ENCODE results near the gene GLT8D1. TPM values are rescaled to one million over a fixed set of nuclear protein-coding genes. Genes with fewer than 3 reads are reported as not detected.
A peak's percentile ranks its signal among the peaks of the same experiment; 100 is the strongest.
"Not testable (repeated sequence)": the region's sequence is repeated elsewhere in the genome, so short reads cannot be mapped to it uniquely, and the experiment has no call there.

GLT8D1 gene, protein sequence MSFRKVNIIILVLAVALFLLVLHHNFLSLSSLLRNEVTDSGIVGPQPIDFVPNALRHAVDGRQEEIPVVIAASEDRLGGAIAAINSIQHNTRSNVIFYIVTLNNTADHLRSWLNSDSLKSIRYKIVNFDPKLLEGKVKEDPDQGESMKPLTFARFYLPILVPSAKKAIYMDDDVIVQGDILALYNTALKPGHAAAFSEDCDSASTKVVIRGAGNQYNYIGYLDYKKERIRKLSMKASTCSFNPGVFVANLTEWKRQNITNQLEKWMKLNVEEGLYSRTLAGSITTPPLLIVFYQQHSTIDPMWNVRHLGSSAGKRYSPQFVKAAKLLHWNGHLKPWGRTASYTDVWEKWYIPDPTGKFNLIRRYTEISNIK
- 48.0 TPM for polyA plus RNA-seq (2012; ENCODE audit: missing spikeins)

DNA sequence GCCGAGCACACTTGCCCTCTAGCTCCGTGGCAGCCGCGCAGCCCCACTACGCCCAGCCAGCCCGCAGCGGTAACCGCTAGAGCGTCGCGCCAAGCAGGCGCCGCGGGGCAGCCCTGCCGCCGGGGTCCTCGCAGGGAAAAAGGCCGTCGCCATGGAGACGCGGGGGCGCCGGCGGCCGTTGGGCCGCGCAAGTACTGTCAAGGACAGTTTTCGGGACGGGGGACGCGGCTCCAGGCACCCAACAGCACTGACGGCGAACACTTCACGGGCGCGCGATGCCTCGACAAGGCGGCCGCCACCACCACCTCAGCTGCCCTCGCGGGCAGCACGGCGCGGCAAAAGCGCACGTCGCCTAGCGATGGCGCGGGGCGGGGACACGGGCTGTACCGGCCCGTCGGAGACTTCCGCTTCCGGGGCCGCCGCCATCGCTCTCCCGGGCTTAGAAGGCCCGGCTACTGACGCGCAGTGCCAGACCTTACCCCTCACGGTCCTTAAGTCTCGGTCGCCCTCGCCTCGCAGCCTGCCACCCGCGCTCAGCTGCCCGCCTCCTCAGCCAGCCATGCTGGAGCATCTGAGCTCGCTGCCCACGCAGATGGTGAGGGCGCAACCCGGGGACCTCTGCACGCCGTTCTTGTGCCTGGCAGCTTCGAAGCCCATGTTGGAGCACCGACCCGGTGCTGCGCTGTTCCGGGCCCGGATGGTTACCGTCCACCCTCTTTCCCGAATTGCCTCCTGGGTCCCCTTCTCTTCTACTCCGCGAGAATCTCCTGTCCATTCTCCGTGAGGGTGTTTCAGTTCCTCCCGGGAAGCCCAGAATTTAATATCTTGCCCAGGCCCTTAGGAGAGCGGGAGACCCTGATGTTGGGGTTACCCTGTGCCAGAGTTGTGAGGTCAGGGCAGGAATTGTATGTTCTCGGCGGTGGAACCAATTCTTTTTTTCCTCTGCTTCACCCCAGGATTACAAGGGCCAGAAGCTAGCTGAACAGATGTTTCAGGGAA, at the start of gene GLT8D1, which contains the start of gene SPCS1:
Gene GLT8D1, minus strand, starts transcription at position 104 of the 999 bp plus-strand sequence. CDS start 5,331 bp downstream, outside the sequence.
Gene SPCS1, plus strand, starts transcription at position 419 of the 999 bp plus-strand sequence. Its CDS starts 141 bp downstream, at position 560.
- DNase-seq (ENCODE audit: insufficient read length) (peak; percentile 80), FAIRE-seq (peak; percentile 92)
- peak; percentile 91 for TF ChIP-seq POLR2A (IDR thresholded peaks at IDR 0.05; ENCODE audit: low read depth, low read length)
- peak; percentile 91 for TF ChIP-seq POLR2AphosphoS5 (IDR thresholded peaks at IDR 0.05; ENCODE audit: low read depth, low read length)
- TF ChIP-seq TAF1 (IDR thresholded peaks at IDR 0.05; ENCODE audit: borderline replicate concordance, low read depth, low read length), result peak; percentile 47

DNA sequence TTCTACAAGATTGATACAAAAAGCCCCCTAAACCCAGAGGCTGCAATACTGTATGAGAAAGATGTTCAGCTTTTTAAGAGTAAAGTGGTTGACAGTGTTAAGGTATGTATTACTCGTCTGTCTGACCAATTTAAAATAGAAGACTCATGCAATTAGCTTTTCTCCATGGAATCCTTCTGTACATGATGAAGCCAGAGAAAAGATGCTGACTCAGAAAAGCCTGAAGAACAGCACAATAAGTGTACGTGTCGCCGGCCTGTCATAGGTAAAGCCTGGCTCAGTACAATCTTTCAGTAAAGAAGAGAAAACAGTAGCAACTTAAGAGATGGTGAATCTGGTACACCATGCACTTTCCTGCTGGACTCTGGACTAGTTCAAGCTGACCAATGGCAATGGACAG, 48.8 kb upstream of the GLT8D1 start:
- no peak for TF ChIP-seq TAF1 (IDR thresholded peaks at IDR 0.05; ENCODE audit: borderline replicate concordance, low read depth, low read length)
- no peak for TF ChIP-seq POLR2A (IDR thresholded peaks at IDR 0.05; ENCODE audit: low read depth, low read length)
- TF ChIP-seq POLR2AphosphoS5 (IDR thresholded peaks at IDR 0.05; ENCODE audit: low read depth, low read length), result no peak
- no peak for FAIRE-seq
- no peak for DNase-seq (ENCODE audit: insufficient read length)

DNA sequence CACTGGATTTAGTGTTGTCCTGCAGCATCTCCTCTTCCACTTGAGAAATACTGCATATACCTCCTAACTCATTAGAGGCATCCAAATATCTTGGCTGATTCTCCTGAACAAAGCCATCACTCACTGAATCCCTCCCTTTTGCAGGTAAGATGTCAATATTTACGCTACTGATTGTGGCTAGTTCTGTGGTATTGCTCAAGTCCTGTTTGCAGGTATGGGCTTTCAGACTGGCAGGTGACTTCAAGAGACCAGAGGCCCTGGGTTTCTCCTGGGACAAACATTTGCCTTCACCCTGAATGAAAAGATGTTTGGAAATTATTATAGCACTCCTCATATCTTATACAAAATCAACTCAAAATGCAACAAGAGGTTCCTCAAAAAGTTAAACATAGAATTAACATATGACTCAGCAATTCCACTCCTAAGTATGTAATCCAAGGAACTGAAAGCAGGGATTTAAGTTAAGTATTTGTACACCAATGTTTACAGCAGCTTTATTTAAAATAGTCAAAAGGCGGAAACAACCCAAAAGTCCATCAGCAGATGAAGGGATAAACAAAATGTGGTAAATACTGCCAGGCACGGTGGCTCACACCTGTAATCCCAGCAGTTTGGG, 46.6 kb upstream of the GLT8D1 start:
- FAIRE-seq, result no peak
- TF ChIP-seq POLR2AphosphoS5 (IDR thresholded peaks at IDR 0.05; ENCODE audit: low read depth, low read length), result no peak
- TF ChIP-seq POLR2A (IDR thresholded peaks at IDR 0.05; ENCODE audit: low read depth, low read length), result no peak
- TF ChIP-seq TAF1 (IDR thresholded peaks at IDR 0.05; ENCODE audit: borderline replicate concordance, low read depth, low read length), result no peak
- no peak for DNase-seq (ENCODE audit: insufficient read length)

DNA sequence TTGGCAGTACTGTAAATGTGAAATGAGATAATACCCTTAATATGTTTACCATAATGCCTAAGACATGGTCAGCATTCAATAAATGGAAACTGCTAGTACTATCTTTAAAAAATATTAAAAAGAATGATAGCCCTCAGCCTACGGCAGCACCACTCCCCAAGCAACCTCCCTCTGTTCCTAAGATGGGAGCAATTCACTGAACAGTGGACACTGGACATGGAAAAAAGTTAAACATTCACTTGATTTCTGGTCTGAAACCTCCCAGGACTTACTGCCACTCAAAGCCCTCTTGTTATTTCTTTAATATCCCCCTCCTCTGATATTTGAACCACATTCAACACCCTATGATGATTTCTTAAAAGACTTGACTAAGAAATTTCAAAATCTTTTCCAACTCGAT, 38.1 kb upstream of the GLT8D1 start:
- TF ChIP-seq POLR2A (IDR thresholded peaks at IDR 0.05; ENCODE audit: low read depth, low read length), result no peak
- TF ChIP-seq POLR2AphosphoS5 (IDR thresholded peaks at IDR 0.05; ENCODE audit: low read depth, low read length), result no peak
- no peak for TF ChIP-seq TAF1 (IDR thresholded peaks at IDR 0.05; ENCODE audit: borderline replicate concordance, low read depth, low read length)
- DNase-seq (ENCODE audit: insufficient read length), result no peak
- FAIRE-seq, result no peak

DNA sequence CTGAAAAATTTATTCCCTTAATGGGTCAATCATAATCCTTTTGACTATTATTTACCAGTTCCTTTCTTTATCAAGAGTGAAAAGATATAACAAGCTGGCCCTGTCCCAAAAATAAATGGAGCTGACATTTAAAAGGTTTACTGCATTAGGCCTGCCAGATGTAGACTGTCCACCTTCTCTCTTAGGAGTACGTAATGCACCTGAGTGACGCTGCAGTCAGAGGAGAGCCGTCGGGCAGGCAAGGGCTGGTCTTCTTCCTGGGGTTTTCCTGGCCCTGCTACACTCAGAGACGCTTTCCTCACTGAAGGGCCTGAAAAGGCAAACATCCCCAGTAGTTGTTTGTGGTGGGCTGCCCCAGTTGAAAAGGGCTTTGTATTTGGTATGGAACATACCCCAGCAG, 37.6 kb upstream of the GLT8D1 start:
- DNase-seq (ENCODE audit: insufficient read length), result no peak
- FAIRE-seq, result no peak
- no peak for TF ChIP-seq POLR2AphosphoS5 (IDR thresholded peaks at IDR 0.05; ENCODE audit: low read depth, low read length)
- TF ChIP-seq POLR2A (IDR thresholded peaks at IDR 0.05; ENCODE audit: low read depth, low read length), result no peak
- TF ChIP-seq TAF1 (IDR thresholded peaks at IDR 0.05; ENCODE audit: borderline replicate concordance, low read depth, low read length), result no peak

DNA sequence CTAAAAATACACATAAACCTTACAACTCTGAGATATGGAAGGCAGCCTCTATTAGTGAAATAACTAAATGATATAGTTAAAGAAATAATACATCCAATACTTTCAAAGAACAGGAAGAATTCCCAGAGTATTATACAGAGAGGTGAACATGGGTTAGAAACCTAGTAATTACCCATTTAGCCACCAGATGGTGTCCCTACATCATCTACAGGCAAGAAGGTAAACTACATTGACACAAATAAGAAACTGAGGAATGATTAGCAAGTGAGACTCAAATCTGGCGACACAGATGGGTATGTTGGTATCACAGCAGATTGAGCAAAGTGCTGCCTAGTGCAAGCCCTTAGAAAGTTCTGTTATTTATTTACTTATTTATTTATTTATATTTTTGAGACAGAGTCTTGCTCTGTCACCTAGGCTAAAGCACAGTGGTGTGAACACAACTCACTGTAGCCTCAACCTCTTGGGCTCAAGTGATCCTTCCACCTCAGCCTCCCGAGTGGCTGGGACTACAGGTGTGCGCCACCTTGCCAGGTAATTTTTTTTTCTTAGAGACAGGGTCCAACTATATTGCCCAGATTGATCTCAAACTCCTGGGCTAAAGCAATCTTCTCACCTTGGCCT, 36.9 kb upstream of the GLT8D1 start:
- no peak for FAIRE-seq
- TF ChIP-seq TAF1 (IDR thresholded peaks at IDR 0.05; ENCODE audit: borderline replicate concordance, low read depth, low read length) (no peak), POLR2A (IDR thresholded peaks at IDR 0.05; ENCODE audit: low read depth, low read length) (no peak), POLR2AphosphoS5 (IDR thresholded peaks at IDR 0.05; ENCODE audit: low read depth, low read length) (no peak)
- DNase-seq (ENCODE audit: insufficient read length), result no peak

DNA sequence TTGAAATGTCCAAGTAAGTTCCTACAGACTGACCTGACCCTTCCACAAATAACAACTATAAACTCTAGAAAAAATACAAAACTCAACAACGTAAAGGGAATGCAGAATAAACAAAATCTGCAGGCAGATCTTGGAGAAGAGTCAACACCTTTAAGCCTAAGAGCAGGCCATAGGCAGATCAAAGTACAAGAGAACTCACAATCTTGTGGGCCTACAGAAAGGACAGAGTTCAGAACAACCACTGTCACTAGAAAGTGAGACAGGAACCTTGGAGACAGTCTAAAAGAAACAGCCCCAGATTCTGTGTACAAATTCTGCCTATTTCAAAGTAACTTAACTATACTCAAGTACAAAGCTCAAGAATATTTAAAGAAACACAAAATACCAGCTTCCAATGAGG, 34.1 kb upstream of the GLT8D1 start:
- DNase-seq (ENCODE audit: insufficient read length), result no peak
- no peak for FAIRE-seq
- TF ChIP-seq TAF1 (IDR thresholded peaks at IDR 0.05; ENCODE audit: borderline replicate concordance, low read depth, low read length) (no peak), POLR2A (IDR thresholded peaks at IDR 0.05; ENCODE audit: low read depth, low read length) (no peak)

DNA sequence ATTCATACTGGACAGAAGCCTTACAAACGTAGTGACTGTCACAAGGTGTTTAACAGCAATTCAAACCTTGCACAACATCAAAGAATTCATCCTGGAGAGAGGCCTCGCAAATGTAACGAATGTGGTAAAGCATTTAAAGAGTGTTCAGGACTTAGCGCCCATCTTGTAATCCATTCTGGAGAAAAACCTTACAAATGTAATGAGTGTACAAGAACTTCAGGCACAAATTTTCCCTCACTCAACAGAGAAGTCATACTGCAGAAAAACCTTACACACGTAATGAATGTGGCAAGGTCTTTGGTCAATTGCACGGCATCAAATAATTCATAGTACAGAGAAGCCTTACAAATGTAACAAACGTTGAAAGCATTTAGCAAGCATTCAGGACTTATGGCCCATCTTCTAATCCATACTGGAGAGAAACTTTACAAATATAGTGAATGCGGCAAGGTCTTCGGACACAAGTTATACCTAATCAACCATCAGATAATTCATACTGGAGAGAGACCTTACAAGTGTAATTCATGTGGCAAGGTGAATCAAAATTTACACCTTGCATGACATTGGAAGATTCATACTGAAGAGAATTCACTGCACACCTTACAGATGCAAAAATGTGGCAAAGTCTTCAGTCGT, 27.8 kb upstream of the GLT8D1 start:
- TF ChIP-seq POLR2AphosphoS5 (IDR thresholded peaks at IDR 0.05; ENCODE audit: low read depth, low read length) (no peak), POLR2A (IDR thresholded peaks at IDR 0.05; ENCODE audit: low read depth, low read length) (no peak), TAF1 (IDR thresholded peaks at IDR 0.05; ENCODE audit: borderline replicate concordance, low read depth, low read length) (no peak)
- FAIRE-seq (peak; percentile 80), DNase-seq (ENCODE audit: insufficient read length) (no peak)

DNA sequence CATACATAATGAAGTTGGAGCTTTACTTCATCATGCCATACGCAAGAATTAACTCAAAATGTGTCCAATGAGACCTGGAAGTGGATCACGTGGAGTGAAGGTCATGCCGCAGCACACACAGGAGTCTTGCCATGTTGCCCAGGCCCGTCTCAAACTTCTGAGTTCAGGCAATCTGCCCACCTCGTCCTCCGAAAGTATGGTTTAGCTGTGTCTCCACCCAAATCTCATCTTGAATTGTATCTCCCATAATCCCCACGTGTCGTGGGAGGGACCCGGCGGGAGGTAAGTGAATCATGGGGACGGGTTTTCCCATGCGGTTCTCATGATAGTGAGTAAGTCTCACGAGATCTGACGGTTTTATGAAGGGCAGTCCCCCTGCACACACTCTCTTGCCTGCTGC, 26.0 kb upstream of the GLT8D1 start:
- DNase-seq (ENCODE audit: insufficient read length) (no peak), FAIRE-seq (peak; percentile 48)
- no peak for TF ChIP-seq TAF1 (IDR thresholded peaks at IDR 0.05; ENCODE audit: borderline replicate concordance, low read depth, low read length)
- no peak for TF ChIP-seq POLR2AphosphoS5 (IDR thresholded peaks at IDR 0.05; ENCODE audit: low read depth, low read length)
- TF ChIP-seq POLR2A (IDR thresholded peaks at IDR 0.05; ENCODE audit: low read depth, low read length), result no peak

DNA sequence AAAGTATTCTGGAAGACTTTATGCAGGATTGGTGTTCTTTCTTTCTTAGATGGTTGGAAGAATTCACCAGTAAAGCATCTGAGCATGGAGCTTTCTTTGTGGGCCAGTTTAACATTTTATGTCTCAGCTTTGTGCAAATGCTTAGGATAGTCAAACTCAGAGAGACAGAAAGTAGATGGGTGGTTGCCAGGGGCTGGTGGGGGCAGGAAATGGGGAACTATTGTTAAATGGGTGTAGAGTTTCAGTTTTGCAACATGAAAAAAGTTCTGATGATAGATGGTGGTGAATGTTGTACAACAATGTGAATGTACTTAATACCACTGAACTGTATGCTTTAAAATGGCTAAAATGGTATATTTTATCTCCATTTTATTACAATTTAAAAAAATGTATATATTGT, 25.1 kb upstream of the GLT8D1 start:
- FAIRE-seq, result peak; percentile 83
- DNase-seq (ENCODE audit: insufficient read length), result no peak
- no peak for TF ChIP-seq TAF1 (IDR thresholded peaks at IDR 0.05; ENCODE audit: borderline replicate concordance, low read depth, low read length)
- TF ChIP-seq POLR2AphosphoS5 (IDR thresholded peaks at IDR 0.05; ENCODE audit: low read depth, low read length), result no peak
- no peak for TF ChIP-seq POLR2A (IDR thresholded peaks at IDR 0.05; ENCODE audit: low read depth, low read length)

DNA sequence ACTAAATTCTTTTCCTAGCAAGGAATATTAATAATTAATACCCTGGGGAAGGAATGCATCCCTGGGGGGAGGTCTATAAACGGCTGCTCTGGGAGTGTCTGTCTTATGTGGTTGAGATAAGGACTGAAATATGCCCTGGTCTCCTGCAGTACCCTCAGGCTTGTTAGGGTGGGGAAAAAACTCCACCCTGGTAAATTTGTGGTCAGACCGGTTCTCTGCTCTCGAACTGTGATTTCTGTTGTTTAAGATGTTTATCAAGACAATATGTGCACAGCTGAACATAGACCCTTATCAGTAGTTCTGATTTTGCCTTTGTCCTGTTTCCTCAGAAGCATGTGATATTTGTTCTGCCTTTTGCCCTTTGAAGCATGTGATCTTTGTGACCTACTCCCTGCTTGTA, 23.2 kb upstream of the GLT8D1 start:
- not testable (repeated sequence) for FAIRE-seq; DNase-seq (ENCODE audit: insufficient read length)
